GM12878 (cell line): ENCODE data around the gene ADAMTSL1. TPM values are rescaled to one million over a fixed set of nuclear protein-coding genes. Genes with fewer than 3 reads are reported as not detected.

Experiments
- ATAC-seq: fragments of 200-7000 bp; cut with Tn5 transposase; 3 replicates; pipeline ENCODE4 v1.9.1; 2020; ENCODE audit warnings: mild to moderate bottlenecking, moderate library complexity
- BruUV-seq: library from RNA; stranded (reverse); fragments of 400-500 nt; replicated peaks from 2 replicates; lab custom pipeline; 2021; lab: Mats Ljungman, UMichigan
- CTCF ChIA-PET: fragments of 300-600 bp; sonication (Branson Sonifier 250); formaldehyde crosslinking; extraction: SDS; loops from one replicate; lab custom pipeline; 2021; ENCODE audit warnings: inconsistent platforms; lab: Yijun Ruan, JAX
- POLR2A ChIA-PET: fragments of 350-600 bp; formaldehyde crosslinking; extraction: SDS; loops from one replicate; lab custom pipeline; 2021; ENCODE audit warnings: inconsistent platforms; lab: Charles Lee
- RAD21 ChIA-PET: fragments of 300-600 bp; sonication (Branson Sonifier 250); formaldehyde crosslinking; loops from one replicate; lab custom pipeline; 2023; ENCODE audit warnings: antibody characterized with exemption; ENCODE audit not compliant: unreplicated experiment; lab: Charles Lee
- SMC1A ChIA-PET: fragments of 300-600 bp; sonication (Branson Sonifier 250); formaldehyde crosslinking; loops from one replicate; lab custom pipeline; 2023; ENCODE audit not compliant: unreplicated experiment, uncharacterized antibody; lab: Charles Lee
- DNase-seq: peaks from one replicate; pipeline ENCODE4 v3.0.0-alpha.2; 2011; ENCODE audit warnings: low read depth, low spot score
- FAIRE-seq: peaks from 3 replicates; lab custom pipeline; 2011; peaks lifted over from hg19 to GRCh38; lab: Jason Lieb, UNC
- H2AFZ ChIP-seq: 2 replicates; pipeline ENCODE4 v1.6.0; 2011; ENCODE audit warnings: low read depth, low read length, control low read depth; ENCODE audit not compliant: control insufficient read depth
- H3K27ac ChIP-seq: 2 replicates; pipeline ENCODE4 v1.5.1; 2011; ENCODE audit warnings: control low read depth; ENCODE audit not compliant: control insufficient read depth, insufficient read depth
- H3K27me3 ChIP-seq, 2 experiments: replicated peaks in 1 of 2; 2 replicates each; pipeline versions ENCODE4 v1.6.0 to v1.6.1; 2011; ENCODE audit warnings: low read length in 1 of 2; ENCODE audit not compliant: control insufficient read depth in 2 of 2, insufficient read depth in 2 of 2
- H3K36me3 ChIP-seq, 2 experiments: 2 replicates each; pipeline ENCODE4 v1.5.1; 2011; ENCODE audit warnings: low read length in 1 of 2; ENCODE audit not compliant: control insufficient read depth in 2 of 2, insufficient read depth in 2 of 2
- H3K4me1 ChIP-seq: 2 replicates; pipeline ENCODE4 v1.6.1; 2011; ENCODE audit warnings: mild to moderate bottlenecking, low read length, moderate library complexity, mixed read lengths; ENCODE audit not compliant: control insufficient read depth, insufficient read depth
- H3K4me2 ChIP-seq: 2 replicates; pipeline ENCODE4 v1.6.0; 2011; ENCODE audit warnings: control low read depth; ENCODE audit not compliant: control insufficient read depth, insufficient read depth
- H3K4me3 ChIP-seq: fragments of 200-600 bp; sonication (generic); 2 replicates; pipeline ENCODE4 v1.5.1; 2016
- H3K79me2 ChIP-seq: 2 replicates; pipeline ENCODE4 v1.6.0; 2011; ENCODE audit warnings: low read length; ENCODE audit not compliant: control insufficient read depth, insufficient read depth
- H3K9ac ChIP-seq: 2 replicates; pipeline ENCODE4 v1.8.0; 2011; ENCODE audit warnings: low read length, control low read depth, mixed read lengths; ENCODE audit not compliant: control insufficient read depth, insufficient read depth
- H3K9me3 ChIP-seq: replicated peaks from 3 replicates; pipeline ENCODE4 v1.5.1; 2011; ENCODE audit warnings: mild to moderate bottlenecking, low read length; ENCODE audit not compliant: control insufficient read depth, insufficient read depth
- H4K20me1 ChIP-seq: 2 replicates; pipeline ENCODE4 v1.6.0; 2011; ENCODE audit not compliant: control insufficient read depth, insufficient read depth
- HDAC6 ChIP-seq: fragments of 200-600 bp; sonication (generic); IDR thresholded peaks from one replicate; pipeline ENCODE4 v1.8.0; 2017; ENCODE audit warnings: antibody characterized with exemption; ENCODE audit not compliant: unreplicated experiment
- IKZF1 ChIP-seq: fragments of 450-650 bp; conservative IDR thresholded peaks from 2 replicates; pipeline ENCODE4 v1.6.1; 2017; ENCODE audit warnings: antibody characterized with exemption, mild to moderate bottlenecking
- MEF2A ChIP-seq: IDR thresholded peaks from 2 replicates; pipeline ENCODE4 v1.6.1; 2011; ENCODE audit warnings: low read depth, mild to moderate bottlenecking, low read length, moderate library complexity; ENCODE audit not compliant: insufficient read depth
- NR2F1 ChIP-seq: fragments of 450-650 bp; conservative IDR thresholded peaks from 2 replicates; pipeline ENCODE4 v1.6.1; 2017; ENCODE audit warnings: mild to moderate bottlenecking
- STAT1 ChIP-seq: fragments of 450-650 bp; conservative IDR thresholded peaks from 2 replicates; pipeline ENCODE4 v1.6.1; 2014; ENCODE audit warnings: antibody characterized with exemption, mild to moderate bottlenecking
- ZNF207 ChIP-seq: fragments of 450-650 bp; IDR thresholded peaks from 2 replicates; pipeline ENCODE4 v1.6.1; 2014; ENCODE audit warnings: antibody characterized with exemption, mild to moderate bottlenecking, borderline replicate concordance
- WGBS: methylation state at CpG from one replicate; pipeline ENCODE4 v1.1.6; 2016; ENCODE audit warnings: low lambda C conversion rate; ENCODE audit not compliant: insufficient replicate concordance, insufficient coverage; ENCODE audit errors: missing lambda C conversion rate; 5-methylcytosine and 5-hydroxymethylcytosine counted together
- in situ Hi-C: fragments of 300-500 bp; cut with MboI; formaldehyde crosslinking; loops from 9 replicates; pipeline ENCODE4 v1.14.3; 2018; ENCODE audit warnings: mixed read lengths
- intact Hi-C: fragments of 100-400 bp; cut with micrococcal nuclease; formaldehyde crosslinking; loops from one replicate; pipeline ENCODE4 v1.14.2; 2022; ENCODE audit not compliant: unreplicated experiment
- polyA plus RNA-seq, 11 experiments: library from polyadenylated mRNA; depleted of rRNA in 4 of 11; unstranded in 6 of 11; stranded (reverse) in 5 of 11; fragments of >200 nt; fragmentation: Nextera tagmentation in 4 of 11; fragmentation: Illumina TruSeq in 1 of 11; extraction: Ambion mirVana in 4 of 11; extraction: Trizol in 1 of 11; gene quantifications; 1 replicate in 1 of 11; 2 replicates in 10 of 11; pipeline versions ENCODE4 v1.2.1 to v1.2.3, GENCODE V29; 2011 to 2016; ENCODE audit warnings: inconsistent platforms in 2 of 11, missing spikeins in 2 of 11, low read depth in 1 of 11
- total RNA-seq, 4 experiments: library from RNA; depleted of rRNA in 3 of 4; stranded (reverse); fragments of >200 nt in 3 of 4; fragmentation: Illumina TruSeq in 1 of 4; extraction: Trizol in 1 of 4; gene quantifications; 2 replicates each; pipeline versions ENCODE4 v1.2.1 to v1.2.3, GENCODE V29; 2013 to 2021

ADAMTSL1 gene
- total and polyA plus RNA-seq, 10 of the 15 experiments (the other 5 are each of a cell fraction or from before 2014, with no cell fraction given): 0.01 to 0.10 (median 0.07) TPM; not detected in 6

DNA sequence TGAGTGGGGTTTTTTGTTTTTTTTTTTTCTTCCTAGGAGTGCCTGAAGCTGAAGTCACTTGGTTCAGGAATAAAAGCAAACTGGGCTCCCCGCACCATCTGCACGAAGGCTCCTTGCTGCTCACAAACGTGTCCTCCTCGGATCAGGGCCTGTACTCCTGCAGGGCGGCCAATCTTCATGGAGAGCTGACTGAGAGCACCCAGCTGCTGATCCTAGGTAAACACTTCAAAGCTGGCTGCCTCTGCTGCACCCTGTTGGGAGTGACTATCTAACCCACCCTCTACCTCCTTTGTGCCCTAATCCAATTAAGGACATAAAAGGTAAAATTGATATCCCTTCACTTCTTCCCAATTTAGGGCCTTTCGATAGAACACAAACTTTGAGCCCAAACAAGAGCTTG lies 352.3 kb downstream of the ADAMTSL1 start:
- ChIA-PET POLR2A (no interaction called here), RAD21 (no interaction called here), CTCF (interaction anchor here (0.6 to 1.0 kb wide), 2 partner anchors 163 to 202 kb away, joined by 4 read pairs; no protein-coding TSS in a partner anchor), SMC1A (no interaction called here)
- no peak overlapping the region for H3K27ac ChIP-seq
- H3K9ac ChIP-seq: no peak overlapping the region
- in situ Hi-C loops (no loop called here), intact Hi-C loops (loop anchor here (10.0 kb wide), 2 partner anchors 199 to 571 kb away; no protein-coding TSS in a partner anchor)
- H4K20me1 ChIP-seq: no peaks in the 10 kb centered on the region
- ATAC-seq (no peak), DNase-seq (no peak), FAIRE-seq (no peak)
- H2AFZ ChIP-seq: no peak overlapping the region
- no peak overlapping the region for H3K4me2 ChIP-seq
- 39% methylated on average over 6 of the region's 6 CpGs for WGBS
- H3K36me3 ChIP-seq: no peaks in the 10 kb centered on the region
- H3K27me3 ChIP-seq: no peaks in the 10 kb centered on the region; a peak in 2 of 4 replicates
- H3K79me2 ChIP-seq: no peaks in the 10 kb centered on the region
- no peak overlapping the region for H3K4me3 ChIP-seq
- H3K4me1 ChIP-seq: no peaks in the 10 kb centered on the region
- BruUV-seq: no TSS peak
- H3K9me3 ChIP-seq: no peaks in the 10 kb centered on the region
- TF ChIP-seq HDAC6: no peak

DNA sequence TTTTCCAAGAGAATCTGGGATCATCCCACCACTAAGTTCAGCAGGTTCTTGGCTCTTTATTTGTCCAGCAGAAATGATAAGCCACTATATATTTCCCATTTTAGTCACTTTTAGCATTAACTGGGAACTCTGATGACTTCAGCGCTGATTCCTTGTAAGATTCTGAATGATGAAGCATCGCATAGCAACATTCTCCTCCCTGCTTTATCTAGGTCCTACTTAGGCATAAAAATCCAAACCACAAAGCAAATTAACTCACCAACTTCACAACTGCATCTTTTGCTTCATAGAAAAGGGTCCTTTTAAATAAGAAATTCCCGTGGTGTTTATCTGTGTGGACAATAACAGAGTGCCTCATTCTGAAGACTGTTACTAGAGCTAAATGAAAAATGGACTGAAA lies 355.1 kb downstream of the ADAMTSL1 start:
- H3K9ac ChIP-seq: no peak overlapping the region
- H3K27me3 ChIP-seq: no peaks in the 10 kb centered on the region; a peak in 2 of 4 replicates
- ATAC-seq (no peak), DNase-seq (no peak), FAIRE-seq (no peak)
- POLR2A ChIA-PET: no interaction called here
- no peak overlapping the region for H3K4me2 ChIP-seq
- H3K4me3 ChIP-seq: no peak overlapping the region
- WGBS: 61% methylated on average over 3 of the region's 3 CpGs
- H3K27ac ChIP-seq: no peak overlapping the region
- BruUV-seq: no TSS peak
- H2AFZ ChIP-seq: no peak overlapping the region
- H3K79me2 ChIP-seq: no peaks in the 10 kb centered on the region
- H3K36me3 ChIP-seq: no peaks in the 10 kb centered on the region
- H3K4me1 ChIP-seq: no peaks in the 10 kb centered on the region
- H3K9me3 ChIP-seq: no peaks in the 10 kb centered on the region
- intact Hi-C loops (loop anchor here (10.0 kb wide), 2 partner anchors 196 to 574 kb away; no protein-coding TSS in a partner anchor), in situ Hi-C loops (no loop called here)
- RAD21 ChIA-PET: no interaction called here
- TF ChIP-seq MEF2A: no peak
- TF ChIP-seq STAT1: no peak
- no peak for TF ChIP-seq ZNF207
- TF ChIP-seq IKZF1: no peak
- TF ChIP-seq NR2F1: no peak
- H4K20me1 ChIP-seq: no peaks in the 10 kb centered on the region
- CTCF ChIA-PET: no interaction called here
- SMC1A ChIA-PET: interaction anchor here (1.4 kb wide), 1 partner anchor 9 kb away, joined by 3 read pairs; no protein-coding TSS in a partner anchor
